Ovary (tissue), 3 donors: ENCODE measurements around the gene SLC7A9.

Source experiments
- CTCF ChIP-seq, 3 donors: fragments of 450-650 bp in 2 of 3; fragments of 200-600 bp in 1 of 3; IDR thresholded peaks; one replicate each; pipeline versions ENCODE4 v1.5.1 to v1.8.0; 2016 to 2022; ENCODE audit warnings: antibody characterized with exemption in 3 of 3, mild to moderate bottlenecking in 1 of 3
- EP300 ChIP-seq: sonication (generic); formaldehyde crosslinking; IDR thresholded peaks from one replicate; pipeline ENCODE4 v1.6.1; 2017; ENCODE audit warnings: antibody characterized with exemption
- POLR2A ChIP-seq: fragments of 450-650 bp; IDR thresholded peaks from one replicate; pipeline ENCODE4 v1.6.1; 2017; ENCODE audit warnings: antibody characterized with exemption, mild to moderate bottlenecking, moderate library complexity
- donor health status: DM: no; HTN: no; CAD: no.

DNA sequence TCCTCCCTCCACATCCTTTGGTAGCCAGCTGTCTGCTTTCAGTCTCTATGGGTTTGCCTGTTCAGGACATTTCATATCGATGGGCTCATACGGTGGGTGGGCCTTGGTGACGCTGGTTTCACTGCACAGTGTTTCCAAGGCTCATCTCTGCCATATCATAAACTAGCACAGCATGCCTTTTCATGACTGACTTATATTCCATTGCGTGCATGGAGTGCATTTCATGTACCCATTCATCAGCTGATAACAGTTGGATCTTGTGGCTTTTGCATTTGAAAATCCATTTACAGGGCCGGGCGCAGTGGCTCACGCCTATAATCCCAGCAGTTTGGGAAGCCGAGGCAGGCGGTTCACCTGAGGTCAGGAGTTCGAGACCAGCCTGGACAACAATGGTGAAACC is 80.1 kb downstream of the SLC7A9 start:
- TF ChIP-seq CTCF (IDR thresholded peaks at IDR 0.05) (no peak), POLR2A (no peak), EP300 (no peak)
